A549 (cell line): Measurements from ENCODE around the gene PPP1R1A. TPM values are rescaled to one million over a fixed set of nuclear protein-coding genes. Genes with fewer than 3 reads are reported as not detected.

Source experiments
- ATAC-seq, 2 experiments: fragments of 200-7000 bp in 1 of 2; fragments of >200 bp in 1 of 2; cut with Nextera tagmentation in 1 of 2; cut with Tn5 transposase in 1 of 2; 3 replicates each; pipeline versions ENCODE4 v1.8.0 to v1.9.1; 2018 to 2020; ENCODE audit warnings: mild to moderate bottlenecking in 1 of 2, moderate library complexity in 1 of 2
- CTCF ChIA-PET: fragments of 300-600 bp; sonication (Branson Sonifier 250); formaldehyde crosslinking; extraction: SDS; loops from one replicate; lab custom pipeline; 2021; ENCODE audit warnings: antibody characterized with exemption, inconsistent platforms; lab: Yijun Ruan, JAX
- POLR2A ChIA-PET: fragments of 350-600 bp; formaldehyde crosslinking; extraction: SDS; loops from one replicate; lab custom pipeline; 2021; ENCODE audit warnings: antibody characterized with exemption, inconsistent platforms; lab: Yijun Ruan, JAX
- DNase-seq, 2 experiments: peaks; one replicate each; pipeline versions ENCODE4 v3.0.0 to v3.0.0-alpha.2; 2011 to 2016; ENCODE audit warnings: low read depth in 1 of 2, low spot score in 1 of 2
- FAIRE-seq: peaks from 2 replicates; lab custom pipeline; 2011; peaks lifted over from hg19 to GRCh38; lab: Jason Lieb, UNC
- H3K27ac ChIP-seq, 2 experiments: fragments of >200 bp; sonication (Bioruptor Twin); formaldehyde crosslinking; 3 replicates each; pipeline ENCODE4 v1.5.1; 2016 to 2017
- H3K4me1 ChIP-seq: fragments of >200 bp; sonication (Bioruptor Twin); formaldehyde crosslinking; 3 replicates; pipeline ENCODE4 v1.6.1; 2016
- H3K4me2 ChIP-seq: fragments of >200 bp; sonication (Bioruptor Twin); formaldehyde crosslinking; 3 replicates; pipeline ENCODE4 v1.6.1; 2016
- H3K4me3 ChIP-seq: fragments of >200 bp; sonication (Bioruptor Twin); formaldehyde crosslinking; 3 replicates; pipeline ENCODE4 v1.5.1; 2016
- H3K9me3 ChIP-seq: fragments of >200 bp; sonication (Bioruptor Twin); formaldehyde crosslinking; 3 replicates; pipeline ENCODE4 v1.6.1; 2016
- CHD4 ChIP-seq: fragments of 200-600 bp; sonication (generic); IDR thresholded peaks from 2 replicates; pipeline ENCODE4 v1.6.1; 2016; ENCODE audit warnings: antibody characterized with exemption, mild to moderate bottlenecking, borderline replicate concordance
- E2F6 ChIP-seq: IDR thresholded peaks from 2 replicates; pipeline ENCODE4 v1.6.1; 2012; ENCODE audit warnings: low read depth, borderline replicate concordance
- GATA3 ChIP-seq: IDR thresholded peaks from 2 replicates; pipeline ENCODE4 v1.6.1; 2012; ENCODE audit warnings: borderline replicate concordance
- HOXA7 ChIP-seq: fragments of 250-450 bp; sonication (Bioruptor Pico); IDR thresholded peaks from 2 replicates; pipeline ENCODE4 v1.5.0; 2020; ENCODE audit warnings: mild to moderate bottlenecking, moderate library complexity
- HOXB13 ChIP-seq: fragments of 250-450 bp; sonication (Bioruptor Pico); IDR thresholded peaks from 2 replicates; pipeline ENCODE4 v1.5.0; 2020; ENCODE audit warnings: low read depth, mild to moderate bottlenecking, moderate library complexity
- HOXB5 ChIP-seq: fragments of 250-450 bp; sonication (Bioruptor Pico); IDR thresholded peaks from 2 replicates; pipeline ENCODE4 v1.5.0; 2020; ENCODE audit warnings: mild to moderate bottlenecking, moderate library complexity
- MYC ChIP-seq: IDR thresholded peaks from 2 replicates; pipeline ENCODE4 v1.6.1; 2012; ENCODE audit warnings: mild to moderate bottlenecking, inconsistent platforms, low read length, improper control_type of control experiment, borderline replicate concordance
- NFE2L2 ChIP-seq: fragments of 150-350 bp; conservative IDR thresholded peaks from 2 replicates; pipeline ENCODE4 v1.6.1; 2014; ENCODE audit warnings: low read length
- PHF8 ChIP-seq: fragments of 200-600 bp; sonication (generic); IDR thresholded peaks from 2 replicates; pipeline ENCODE4 v1.6.1; 2016; ENCODE audit warnings: low read depth, mild to moderate bottlenecking, antibody characterized with exemption, moderate library complexity, borderline replicate concordance
- RARB ChIP-seq: fragments of 250-450 bp; sonication (Bioruptor Pico); IDR thresholded peaks from 2 replicates; pipeline ENCODE4 v1.8.0; 2021; ENCODE audit warnings: mild to moderate bottlenecking, moderate library complexity
- RCOR1 ChIP-seq: fragments of 150-350 bp; IDR thresholded peaks from 2 replicates; pipeline ENCODE4 v1.6.1; 2014; ENCODE audit warnings: antibody characterized with exemption, low read length, low read depth
- SREBF2 ChIP-seq: fragments of 450-650 bp; IDR thresholded peaks from 2 replicates; pipeline ENCODE4 v1.6.1; 2014; ENCODE audit warnings: mild to moderate bottlenecking, moderate library complexity
- TP53 ChIP-seq: fragments of 250-450 bp; sonication (Bioruptor Pico); IDR thresholded peaks from 2 replicates; pipeline ENCODE4 v1.5.0; 2021; ENCODE audit warnings: mild to moderate bottlenecking, moderate library complexity
- USF2 ChIP-seq: fragments of 450-650 bp; IDR thresholded peaks from 2 replicates; pipeline ENCODE4 v1.6.1; 2014; ENCODE audit warnings: antibody characterized with exemption
- ZNF302 ChIP-seq: fragments of 250-450 bp; sonication (Bioruptor Pico); IDR thresholded peaks from 2 replicates; pipeline ENCODE4 v1.9.0; 2021; ENCODE audit warnings: inconsistent platforms, mild to moderate bottlenecking, moderate library complexity
- WGBS: methylation state at CpG from one replicate; pipeline ENCODE4 v1.1.6; 2017; ENCODE audit errors: missing lambda C conversion rate; 5-methylcytosine and 5-hydroxymethylcytosine counted together
- polyA plus RNA-seq, 4 experiments: library from polyadenylated mRNA; depleted of rRNA in 3 of 4; stranded (reverse); fragments of >200 nt; fragmentation: RNase III in 1 of 4; extraction: RNeasy Plus Mini Kit Qiagen cat#74134 plus additional on column Dnase treatment in 1 of 4; gene quantifications; 2 replicates in 3 of 4; 3 replicates in 1 of 4; pipeline ENCODE4 v1.2.3, GENCODE V29; 2011 to 2017
- TF ChIP-seq, protein P1 (sequence below): fragments of >200 bp; sonication (Bioruptor Twin); formaldehyde crosslinking; IDR thresholded peaks from 3 replicates; pipeline ENCODE4 v1.6.1; 2016
- TF ChIP-seq, protein P2 (sequence below): fragments of 250-450 bp; sonication (Bioruptor Pico); IDR thresholded peaks from 2 replicates; pipeline ENCODE4 v1.5.0; 2021; ENCODE audit warnings: mild to moderate bottlenecking, moderate library complexity, borderline replicate concordance
- TF ChIP-seq, protein P3 (sequence below): fragments of >200 bp; sonication (Bioruptor Twin); formaldehyde crosslinking; IDR thresholded peaks from 2 replicates; pipeline ENCODE4 v1.6.1; 2016

The PPP1R1A gene
- polyA plus RNA-seq, 2 of the 4 experiments (the other 2 are of a cell fraction) = 0.09 TPM; not detected in 1

DNA sequence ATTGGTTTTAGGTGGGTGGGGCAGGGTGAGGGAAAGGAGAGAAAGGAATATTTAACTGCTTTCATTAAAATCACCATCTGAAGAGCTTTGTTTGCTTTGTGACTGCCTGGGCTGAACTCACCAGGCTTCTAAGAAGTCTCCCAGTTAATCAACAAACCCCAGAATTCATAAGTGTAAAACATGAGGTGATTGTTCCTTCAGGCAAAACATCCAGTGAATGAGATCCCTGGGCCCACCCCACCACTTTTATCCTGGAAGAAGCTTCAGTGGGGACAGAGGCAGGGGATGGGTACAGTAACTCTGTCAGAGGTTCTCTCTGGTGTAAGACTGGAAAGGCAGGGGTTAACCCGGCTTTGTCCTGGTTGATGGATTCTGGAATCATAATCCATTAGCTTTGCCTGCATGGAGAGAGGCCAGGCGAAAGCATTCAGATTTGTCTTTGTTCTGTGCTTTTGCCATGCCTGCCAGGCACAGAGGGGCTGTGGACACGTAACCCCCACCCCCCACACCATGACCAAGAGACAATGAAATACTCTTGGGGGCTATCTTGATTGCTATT, 22.4 kb downstream of the PPP1R1A start (continued):
- TF ChIP-seq, protein P1, sequence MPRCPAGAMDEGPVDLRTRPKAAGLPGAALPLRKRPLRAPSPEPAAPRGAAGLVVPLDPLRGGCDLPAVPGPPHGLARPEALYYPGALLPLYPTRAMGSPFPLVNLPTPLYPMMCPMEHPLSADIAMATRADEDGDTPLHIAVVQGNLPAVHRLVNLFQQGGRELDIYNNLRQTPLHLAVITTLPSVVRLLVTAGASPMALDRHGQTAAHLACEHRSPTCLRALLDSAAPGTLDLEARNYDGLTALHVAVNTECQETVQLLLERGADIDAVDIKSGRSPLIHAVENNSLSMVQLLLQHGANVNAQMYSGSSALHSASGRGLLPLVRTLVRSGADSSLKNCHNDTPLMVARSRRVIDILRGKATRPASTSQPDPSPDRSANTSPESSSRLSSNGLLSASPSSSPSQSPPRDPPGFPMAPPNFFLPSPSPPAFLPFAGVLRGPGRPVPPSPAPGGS = no peak

- Histone ChIP-seq H3K9me3 (no peaks in the 10 kb centered on the region), H3K4me1 (peaks cover 4% of the 10 kb centered on the region; the same call in 1 of the 3 replicates), H3K27ac (no peak overlapping the region), H3K4me3 (no peak overlapping the region), H3K4me2 (0 out of 3 replicates have a peak overlapping the region, but pooled peaks have one; percentile 35)
- 36% methylated on average over 10 of the region's 10 CpGs for WGBS
- ATAC-seq = no peak
- ChIA-PET CTCF (interaction anchor here (1.2 to 7.5 kb wide), 3 partner anchors 13 to 33 kb away, joined by 3 to 65 read pairs (median 4); no protein-coding TSS in a partner anchor), POLR2A (no interaction called here)
- no peak for DNase-seq
- TF ChIP-seq PHF8 (no peak), MYC (no peak), USF2 (no peak), SREBF2 (no peak), GATA3 (no peak), NFE2L2 (no peak), HOXA7 (no peak), ZNF302 (no peak), HOXB5 (CRISPR knock-in tag) (no peak), RARB (CRISPR knock-in tag) (no peak), RCOR1 (no peak), CHD4 (no peak), HOXB13 (CRISPR knock-in tag) (no peak), TP53 (CRISPR knock-in tag) (no peak), E2F6 (no peak)
- TF ChIP-seq, protein P2, sequence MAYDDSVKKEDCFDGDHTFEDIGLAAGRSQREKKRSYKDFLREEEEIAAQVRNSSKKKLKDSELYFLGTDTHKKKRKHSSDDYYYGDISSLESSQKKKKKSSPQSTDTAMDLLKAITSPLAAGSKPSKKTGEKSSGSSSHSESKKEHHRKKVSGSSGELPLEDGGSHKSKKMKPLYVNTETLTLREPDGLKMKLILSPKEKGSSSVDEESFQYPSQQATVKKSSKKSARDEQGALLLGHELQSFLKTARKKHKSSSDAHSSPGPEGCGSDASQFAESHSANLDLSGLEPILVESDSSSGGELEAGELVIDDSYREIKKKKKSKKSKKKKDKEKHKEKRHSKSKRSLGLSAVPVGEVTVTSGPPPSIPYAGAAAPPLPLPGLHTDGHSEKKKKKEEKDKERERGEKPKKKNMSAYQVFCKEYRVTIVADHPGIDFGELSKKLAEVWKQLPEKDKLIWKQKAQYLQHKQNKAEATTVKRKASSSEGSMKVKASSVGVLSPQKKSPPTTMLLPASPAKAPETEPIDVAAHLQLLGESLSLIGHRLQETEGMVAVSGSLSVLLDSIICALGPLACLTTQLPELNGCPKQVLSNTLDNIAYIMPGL (CRISPR knock-in tag) = no peak
- TF ChIP-seq, protein P1 = no peak
- TF ChIP-seq, protein P3, sequence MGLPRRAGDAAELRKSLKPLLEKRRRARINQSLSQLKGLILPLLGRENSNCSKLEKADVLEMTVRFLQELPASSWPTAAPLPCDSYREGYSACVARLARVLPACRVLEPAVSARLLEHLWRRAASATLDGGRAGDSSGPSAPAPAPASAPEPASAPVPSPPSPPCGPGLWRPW = no peak
- TF ChIP-seq, all 56 proteins: peak for 0
- no peak for FAIRE-seq
These were observed 23.0 kb downstream of the PPP1R1A start for GRCh38 chr12:54565310-54565985.
